GM12878 (cell line): ENCODE data around the gene SULF2. TPM values are rescaled to one million over a fixed set of nuclear protein-coding genes. Genes with fewer than 3 reads are reported as not detected.

Experiments used
- ATAC-seq: fragments of 200-7000 bp; cut with Tn5 transposase; 3 replicates; pipeline ENCODE4 v1.9.1; 2020; ENCODE audit warnings: mild to moderate bottlenecking, moderate library complexity
- BruUV-seq: library from RNA; stranded (reverse); fragments of 400-500 nt; replicated peaks from 2 replicates; lab custom pipeline; 2021; lab: Mats Ljungman, UMichigan
- CTCF ChIA-PET: fragments of 300-600 bp; sonication (Branson Sonifier 250); formaldehyde crosslinking; extraction: SDS; loops from one replicate; lab custom pipeline; 2021; ENCODE audit warnings: inconsistent platforms; lab: Yijun Ruan, JAX
- POLR2A ChIA-PET: fragments of 350-600 bp; formaldehyde crosslinking; extraction: SDS; loops from one replicate; lab custom pipeline; 2021; ENCODE audit warnings: inconsistent platforms; lab: Charles Lee
- RAD21 ChIA-PET: fragments of 300-600 bp; sonication (Branson Sonifier 250); formaldehyde crosslinking; loops from one replicate; lab custom pipeline; 2023; ENCODE audit warnings: antibody characterized with exemption; ENCODE audit not compliant: unreplicated experiment; lab: Charles Lee
- SMC1A ChIA-PET: fragments of 300-600 bp; sonication (Branson Sonifier 250); formaldehyde crosslinking; loops from one replicate; lab custom pipeline; 2023; ENCODE audit not compliant: unreplicated experiment, uncharacterized antibody; lab: Charles Lee
- DNase-seq: peaks from one replicate; pipeline ENCODE4 v3.0.0-alpha.2; 2011; ENCODE audit warnings: low read depth, low spot score
- FAIRE-seq: peaks from 3 replicates; lab custom pipeline; 2011; peaks lifted over from hg19 to GRCh38; lab: Jason Lieb, UNC
- H2AFZ ChIP-seq: 2 replicates; pipeline ENCODE4 v1.6.0; 2011; ENCODE audit warnings: low read depth, low read length, control low read depth; ENCODE audit not compliant: control insufficient read depth
- H3K27ac ChIP-seq: 2 replicates; pipeline ENCODE4 v1.5.1; 2011; ENCODE audit warnings: control low read depth; ENCODE audit not compliant: control insufficient read depth, insufficient read depth
- H3K27me3 ChIP-seq, 2 experiments: replicated peaks in 1 of 2; 2 replicates each; pipeline versions ENCODE4 v1.6.0 to v1.6.1; 2011; ENCODE audit warnings: low read length in 1 of 2; ENCODE audit not compliant: control insufficient read depth in 2 of 2, insufficient read depth in 2 of 2
- H3K36me3 ChIP-seq, 2 experiments: 2 replicates each; pipeline ENCODE4 v1.5.1; 2011; ENCODE audit warnings: low read length in 1 of 2; ENCODE audit not compliant: control insufficient read depth in 2 of 2, insufficient read depth in 2 of 2
- H3K4me1 ChIP-seq: 2 replicates; pipeline ENCODE4 v1.6.1; 2011; ENCODE audit warnings: mild to moderate bottlenecking, low read length, moderate library complexity, mixed read lengths; ENCODE audit not compliant: control insufficient read depth, insufficient read depth
- H3K4me2 ChIP-seq: 2 replicates; pipeline ENCODE4 v1.6.0; 2011; ENCODE audit warnings: control low read depth; ENCODE audit not compliant: control insufficient read depth, insufficient read depth
- H3K4me3 ChIP-seq: fragments of 200-600 bp; sonication (generic); 2 replicates; pipeline ENCODE4 v1.5.1; 2016
- H3K79me2 ChIP-seq: 2 replicates; pipeline ENCODE4 v1.6.0; 2011; ENCODE audit warnings: low read length; ENCODE audit not compliant: control insufficient read depth, insufficient read depth
- H3K9ac ChIP-seq: 2 replicates; pipeline ENCODE4 v1.8.0; 2011; ENCODE audit warnings: low read length, control low read depth, mixed read lengths; ENCODE audit not compliant: control insufficient read depth, insufficient read depth
- H3K9me3 ChIP-seq: replicated peaks from 3 replicates; pipeline ENCODE4 v1.5.1; 2011; ENCODE audit warnings: mild to moderate bottlenecking, low read length; ENCODE audit not compliant: control insufficient read depth, insufficient read depth
- H4K20me1 ChIP-seq: 2 replicates; pipeline ENCODE4 v1.6.0; 2011; ENCODE audit not compliant: control insufficient read depth, insufficient read depth
- BCL11A ChIP-seq: IDR thresholded peaks from 2 replicates; pipeline ENCODE4 v1.6.1; 2011; ENCODE audit warnings: low read depth, low read length
- CBX5 ChIP-seq: sonication (generic); IDR thresholded peaks from 2 replicates; pipeline ENCODE4 v1.6.1; 2016; ENCODE audit warnings: low read depth, moderate library complexity, mild to moderate bottlenecking, inconsistent platforms
- DPF2 ChIP-seq: fragments of 450-650 bp; IDR thresholded peaks from 2 replicates; pipeline ENCODE4 v1.6.1; 2017; ENCODE audit warnings: mild to moderate bottlenecking
- EED ChIP-seq: sonication (generic); IDR thresholded peaks from 2 replicates; pipeline ENCODE4 v1.6.1; 2016; ENCODE audit warnings: antibody characterized with exemption, low read depth
- FOXM1 ChIP-seq: IDR thresholded peaks from 2 replicates; pipeline ENCODE4 v1.6.1; 2012; ENCODE audit warnings: low read depth, mild to moderate bottlenecking, inconsistent platforms, low read length, moderate library complexity
- IRF4 ChIP-seq: IDR thresholded peaks from 2 replicates; pipeline ENCODE4 v1.6.1; 2011; ENCODE audit warnings: low read depth, low read length
- LARP7 ChIP-seq: fragments of 450-650 bp; IDR thresholded peaks from 2 replicates; pipeline ENCODE4 v1.6.1; 2017; ENCODE audit warnings: mild to moderate bottlenecking
- NR2C2 ChIP-seq: IDR thresholded peaks from 2 replicates; pipeline ENCODE4 v1.6.1; 2011; ENCODE audit warnings: borderline replicate concordance, low read depth; ENCODE audit not compliant: control insufficient read depth, insufficient read length
- PAX5 ChIP-seq: IDR thresholded peaks from 2 replicates; pipeline ENCODE4 v1.6.1; 2011; ENCODE audit warnings: low read depth, low read length, borderline replicate concordance
- POLR2AphosphoS5 ChIP-seq: IDR thresholded peaks from 2 replicates; pipeline ENCODE4 v1.6.1; 2011; ENCODE audit warnings: mild to moderate bottlenecking, low read length, inconsistent platforms
- RAD51 ChIP-seq: fragments of 450-650 bp; IDR thresholded peaks from 2 replicates; pipeline ENCODE4 v1.6.1; 2016; ENCODE audit warnings: moderate library complexity, mild to moderate bottlenecking, inconsistent platforms
- TCF3 ChIP-seq: IDR thresholded peaks from 2 replicates; pipeline ENCODE4 v1.6.1; 2012; ENCODE audit warnings: low read depth, mild to moderate bottlenecking, low read length, borderline replicate concordance; ENCODE audit not compliant: insufficient read depth
- ZBED1 ChIP-seq: IDR thresholded peaks from 2 replicates; pipeline ENCODE4 v1.6.1; 2016; ENCODE audit warnings: borderline replicate concordance
- WGBS: methylation state at CpG from one replicate; pipeline ENCODE4 v1.1.6; 2016; ENCODE audit warnings: low lambda C conversion rate; ENCODE audit not compliant: insufficient replicate concordance, insufficient coverage; ENCODE audit errors: missing lambda C conversion rate; 5-methylcytosine and 5-hydroxymethylcytosine counted together
- in situ Hi-C: fragments of 300-500 bp; cut with MboI; formaldehyde crosslinking; loops from 9 replicates; pipeline ENCODE4 v1.14.3; 2018; ENCODE audit warnings: mixed read lengths
- intact Hi-C: fragments of 100-400 bp; cut with micrococcal nuclease; formaldehyde crosslinking; loops from one replicate; pipeline ENCODE4 v1.14.2; 2022; ENCODE audit not compliant: unreplicated experiment
- polyA plus RNA-seq, 11 experiments: library from polyadenylated mRNA; depleted of rRNA in 4 of 11; unstranded in 6 of 11; stranded (reverse) in 5 of 11; fragments of >200 nt; fragmentation: Nextera tagmentation in 4 of 11; fragmentation: Illumina TruSeq in 1 of 11; extraction: Ambion mirVana in 4 of 11; extraction: Trizol in 1 of 11; gene quantifications; 1 replicate in 1 of 11; 2 replicates in 10 of 11; pipeline versions ENCODE4 v1.2.1 to v1.2.3, GENCODE V29; 2011 to 2016; ENCODE audit warnings: inconsistent platforms in 2 of 11, missing spikeins in 2 of 11, low read depth in 1 of 11
- total RNA-seq, 4 experiments: library from RNA; depleted of rRNA in 3 of 4; stranded (reverse); fragments of >200 nt in 3 of 4; fragmentation: Illumina TruSeq in 1 of 4; extraction: Trizol in 1 of 4; gene quantifications; 2 replicates each; pipeline versions ENCODE4 v1.2.1 to v1.2.3, GENCODE V29; 2013 to 2021
- TF ChIP-seq, protein P1 (sequence below): fragments of 450-650 bp; formaldehyde crosslinking; IDR thresholded peaks from 2 replicates; pipeline ENCODE4 v1.5.0; 2022; ENCODE audit warnings: mild to moderate bottlenecking, missing genetic modification characterization
- TF ChIP-seq, protein P2 (sequence below): fragments of 450-650 bp; conservative IDR thresholded peaks from 2 replicates; pipeline ENCODE4 v1.6.1; 2017; ENCODE audit warnings: mild to moderate bottlenecking, moderate library complexity
- TF ChIP-seq, protein P3 (sequence below): IDR thresholded peaks from 2 replicates; pipeline ENCODE4 v1.6.1; 2011; ENCODE audit warnings: borderline replicate concordance, low read depth, mild to moderate bottlenecking, moderate library complexity, mixed read lengths, low read length; ENCODE audit not compliant: insufficient read depth; ENCODE audit errors: extremely low read length

Gene SULF2
- total and polyA plus RNA-seq, 10 of the 15 experiments (the other 5 are each of a cell fraction or from before 2014, with no cell fraction given) = 0.69 to 4.1 (median 1.6) TPM

DNA sequence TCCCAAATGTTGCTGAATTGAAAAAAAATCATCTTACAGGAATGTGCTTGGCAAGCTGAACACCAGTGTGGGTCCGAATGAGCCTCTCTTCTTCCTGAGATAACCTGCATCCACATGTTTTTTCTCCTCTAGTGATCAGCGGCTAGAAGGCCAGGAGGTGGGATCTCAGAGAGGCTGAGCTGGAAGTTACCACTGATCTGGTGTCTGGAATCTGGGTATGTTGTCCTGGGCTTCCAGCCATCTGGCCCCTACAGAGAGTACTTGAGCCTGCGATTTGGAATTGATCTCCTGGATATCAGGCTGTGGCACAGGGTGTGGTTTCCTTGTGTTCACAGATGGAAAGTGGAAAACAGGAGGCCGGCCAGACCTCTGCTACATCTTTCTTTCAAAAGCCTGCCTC, 35.9 kb downstream of the SULF2 start:
- ChIA-PET RAD21 (no interaction called here), SMC1A (interaction anchor here (1.2 kb wide), 1 partner anchor 17 kb away, joined by 3 read pairs; no protein-coding TSS in a partner anchor), CTCF (interaction anchor here (1.0 kb wide), 1 partner anchor 10 kb away, joined by 3 read pairs; no protein-coding TSS in a partner anchor), POLR2A (interaction anchor here (0.7 kb wide), 1 partner anchor 18 kb away, joined by 3 read pairs; no protein-coding TSS in a partner anchor)
- H4K20me1 ChIP-seq = no peaks in the 10 kb centered on the region
- no peak overlapping the region for H3K27ac ChIP-seq
- FAIRE-seq (no peak), DNase-seq (no peak), ATAC-seq (no peak)
- H3K9ac ChIP-seq = no peak overlapping the region
- WGBS = 22% methylated on average over 4 of the region's 4 CpGs
- H2AFZ ChIP-seq = no peak overlapping the region
- no peaks in the 10 kb centered on the region for H3K4me1 ChIP-seq
- in situ Hi-C loops = no loop called here
- H3K9me3 ChIP-seq = no peaks in the 10 kb centered on the region
- no peak for TF ChIP-seq PAX5
- TF ChIP-seq CBX5 = no peak
- TF ChIP-seq NR2C2 = no peak
- TF ChIP-seq RAD51 = no peak
- no peak for TF ChIP-seq DPF2
- TF ChIP-seq, protein P1, sequence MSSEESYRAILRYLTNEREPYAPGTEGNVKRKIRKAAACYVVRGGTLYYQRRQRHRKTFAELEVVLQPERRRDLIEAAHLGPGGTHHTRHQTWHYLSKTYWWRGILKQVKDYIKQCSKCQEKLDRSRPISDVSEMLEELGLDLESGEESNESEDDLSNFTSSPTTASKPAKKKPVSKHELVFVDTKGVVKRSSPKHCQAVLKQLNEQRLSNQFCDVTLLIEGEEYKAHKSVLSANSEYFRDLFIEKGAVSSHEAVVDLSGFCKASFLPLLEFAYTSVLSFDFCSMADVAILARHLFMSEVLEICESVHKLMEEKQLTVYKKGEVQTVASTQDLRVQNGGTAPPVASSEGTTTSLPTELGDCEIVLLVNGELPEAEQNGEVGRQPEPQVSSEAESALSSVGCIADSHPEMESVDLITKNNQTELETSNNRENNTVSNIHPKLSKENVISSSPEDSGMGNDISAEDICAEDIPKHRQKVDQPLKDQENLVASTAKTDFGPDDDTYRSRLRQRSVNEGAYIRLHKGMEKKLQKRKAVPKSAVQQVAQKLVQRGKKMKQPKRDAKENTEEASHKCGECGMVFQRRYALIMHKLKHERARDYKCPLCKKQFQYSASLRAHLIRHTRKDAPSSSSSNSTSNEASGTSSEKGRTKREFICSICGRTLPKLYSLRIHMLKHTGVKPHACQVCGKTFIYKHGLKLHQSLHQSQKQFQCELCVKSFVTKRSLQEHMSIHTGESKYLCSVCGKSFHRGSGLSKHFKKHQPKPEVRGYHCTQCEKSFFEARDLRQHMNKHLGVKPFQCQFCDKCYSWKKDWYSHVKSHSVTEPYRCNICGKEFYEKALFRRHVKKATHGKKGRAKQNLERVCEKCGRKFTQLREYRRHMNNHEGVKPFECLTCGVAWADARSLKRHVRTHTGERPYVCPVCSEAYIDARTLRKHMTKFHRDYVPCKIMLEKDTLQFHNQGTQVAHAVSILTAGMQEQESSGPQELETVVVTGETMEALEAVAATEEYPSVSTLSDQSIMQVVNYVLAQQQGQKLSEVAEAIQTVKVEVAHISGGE (CRISPR knock-in tag) = no peak
- TF ChIP-seq, protein P2, sequence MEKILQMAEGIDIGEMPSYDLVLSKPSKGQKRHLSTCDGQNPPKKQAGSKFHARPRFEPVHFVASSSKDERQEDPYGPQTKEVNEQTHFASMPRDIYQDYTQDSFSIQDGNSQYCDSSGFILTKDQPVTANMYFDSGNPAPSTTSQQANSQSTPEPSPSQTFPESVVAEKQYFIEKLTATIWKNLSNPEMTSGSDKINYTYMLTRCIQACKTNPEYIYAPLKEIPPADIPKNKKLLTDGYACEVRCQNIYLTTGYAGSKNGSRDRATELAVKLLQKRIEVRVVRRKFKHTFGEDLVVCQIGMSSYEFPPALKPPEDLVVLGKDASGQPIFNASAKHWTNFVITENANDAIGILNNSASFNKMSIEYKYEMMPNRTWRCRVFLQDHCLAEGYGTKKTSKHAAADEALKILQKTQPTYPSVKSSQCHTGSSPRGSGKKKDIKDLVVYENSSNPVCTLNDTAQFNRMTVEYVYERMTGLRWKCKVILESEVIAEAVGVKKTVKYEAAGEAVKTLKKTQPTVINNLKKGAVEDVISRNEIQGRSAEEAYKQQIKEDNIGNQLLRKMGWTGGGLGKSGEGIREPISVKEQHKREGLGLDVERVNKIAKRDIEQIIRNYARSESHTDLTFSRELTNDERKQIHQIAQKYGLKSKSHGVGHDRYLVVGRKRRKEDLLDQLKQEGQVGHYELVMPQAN = no peak
- no peak for TF ChIP-seq FOXM1
- no peak for TF ChIP-seq TCF3
- TF ChIP-seq IRF4 = no peak
- TF ChIP-seq POLR2AphosphoS5 = no peak
- TF ChIP-seq, protein P3, sequence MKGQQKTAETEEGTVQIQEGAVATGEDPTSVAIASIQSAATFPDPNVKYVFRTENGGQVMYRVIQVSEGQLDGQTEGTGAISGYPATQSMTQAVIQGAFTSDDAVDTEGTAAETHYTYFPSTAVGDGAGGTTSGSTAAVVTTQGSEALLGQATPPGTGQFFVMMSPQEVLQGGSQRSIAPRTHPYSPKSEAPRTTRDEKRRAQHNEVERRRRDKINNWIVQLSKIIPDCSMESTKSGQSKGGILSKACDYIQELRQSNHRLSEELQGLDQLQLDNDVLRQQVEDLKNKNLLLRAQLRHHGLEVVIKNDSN = no peak
- no peak for TF ChIP-seq LARP7
- no peak for TF ChIP-seq EED
- no peak for TF ChIP-seq ZBED1
- TF ChIP-seq BCL11A = no peak
- peaks cover 0 to 4% of the 10 kb centered on the region in 2 experiments; a peak in 2 of 4 replicates for H3K27me3 ChIP-seq
- H3K79me2 ChIP-seq = no peaks in the 10 kb centered on the region
- no peaks in the 10 kb centered on the region for H3K36me3 ChIP-seq
- H3K4me3 ChIP-seq = no peak overlapping the region
- BruUV-seq = no TSS peak
- intact Hi-C loops = no loop called here
- H3K4me2 ChIP-seq = no peak overlapping the region
